HUES64 (cell line): ENCODE measurements around the gene FUT4.
"Not testable (repeated sequence)": the region's sequence is repeated elsewhere in the genome, so short reads cannot be mapped to it uniquely, and the experiment has no call there.

Experiments
- H3K27ac ChIP-seq: 2 replicates; pipeline ENCODE4 v1.7.0; 2013; ENCODE audit warnings: low read depth, low read length, inconsistent platforms
- H3K27me3 ChIP-seq: 2 replicates; pipeline ENCODE4 v1.6.1; 2013; ENCODE audit warnings: mild to moderate bottlenecking, low read length; ENCODE audit not compliant: insufficient read depth
- H3K36me3 ChIP-seq: 2 replicates; pipeline ENCODE4 v1.6.1; 2013; ENCODE audit warnings: mild to moderate bottlenecking, low read length; ENCODE audit not compliant: insufficient read depth
- H3K4me1 ChIP-seq: 2 replicates; pipeline ENCODE4 v1.6.1; 2013; ENCODE audit warnings: mild to moderate bottlenecking, low read length, moderate library complexity; ENCODE audit not compliant: insufficient read depth
- H3K4me3 ChIP-seq: 2 replicates; pipeline ENCODE4 v1.5.1; 2013; ENCODE audit warnings: mild to moderate bottlenecking, low read length, moderate library complexity
- H3K9ac ChIP-seq: 2 replicates; pipeline ENCODE4 v1.6.1; 2013; ENCODE audit warnings: mild to moderate bottlenecking, low read depth, low read length
- H3K9me3 ChIP-seq: 2 replicates; pipeline ENCODE4 v1.6.1; 2013; ENCODE audit warnings: low read depth, low read length; ENCODE audit not compliant: insufficient read depth
- WGBS: fragments of 150-250, 120-280 bp; methylation state at CpG from one replicate; pipeline ENCODE4 v1.1.7; 2013; ENCODE audit warnings: missing lambda C conversion rate; 5-methylcytosine and 5-hydroxymethylcytosine counted together

The FUT4 gene

DNA sequence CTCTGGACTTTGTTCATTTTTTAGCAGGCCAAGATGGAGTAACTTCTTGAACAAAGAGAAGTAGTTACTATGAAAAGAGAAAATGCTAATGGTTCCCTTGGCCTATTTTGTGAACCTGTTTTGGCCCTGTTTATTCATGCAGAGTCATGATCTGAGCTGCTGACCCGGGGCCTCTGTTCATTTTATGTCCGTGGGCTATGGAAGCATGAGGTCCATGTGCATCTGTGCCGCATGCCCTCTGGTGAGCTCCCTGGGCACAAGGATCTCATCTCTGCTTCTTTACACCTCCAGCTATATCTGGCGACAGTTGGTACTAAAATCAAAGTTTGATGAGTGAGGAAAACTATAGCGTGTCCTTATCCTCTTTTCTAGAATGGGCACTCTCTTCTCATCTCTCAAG lies 24.5 kb downstream of the FUT4 start:
- Histone ChIP-seq H3K27ac (no peak overlapping the region), H3K9me3 (no peaks in the 10 kb centered on the region), H3K4me3 (no peak overlapping the region), H3K9ac (no peak overlapping the region), H3K27me3 (no peaks in the 10 kb centered on the region), H3K36me3 (no peaks in the 10 kb centered on the region), H3K4me1 (peaks cover under 1% of the 10 kb centered on the region; the same call in 1 of the 2 replicates)
- WGBS: 96% methylated on average over 5 of the region's 5 CpGs

- no peaks in the 10 kb centered on the region for H3K9me3 ChIP-seq
- H3K27ac ChIP-seq: no peak overlapping the region
- no peaks in the 10 kb centered on the region for H3K4me1 ChIP-seq
- no peaks in the 10 kb centered on the region for H3K27me3 ChIP-seq
- no peaks in the 10 kb centered on the region for H3K36me3 ChIP-seq
- 85% methylated on average over 3 of the region's 4 CpGs for WGBS
- no peak overlapping the region for H3K9ac ChIP-seq
- no peak overlapping the region for H3K4me3 ChIP-seq
Observed at GRCh38 chr11:94568717-94569116, 25.0 kb downstream of the FUT4 start.

DNA sequence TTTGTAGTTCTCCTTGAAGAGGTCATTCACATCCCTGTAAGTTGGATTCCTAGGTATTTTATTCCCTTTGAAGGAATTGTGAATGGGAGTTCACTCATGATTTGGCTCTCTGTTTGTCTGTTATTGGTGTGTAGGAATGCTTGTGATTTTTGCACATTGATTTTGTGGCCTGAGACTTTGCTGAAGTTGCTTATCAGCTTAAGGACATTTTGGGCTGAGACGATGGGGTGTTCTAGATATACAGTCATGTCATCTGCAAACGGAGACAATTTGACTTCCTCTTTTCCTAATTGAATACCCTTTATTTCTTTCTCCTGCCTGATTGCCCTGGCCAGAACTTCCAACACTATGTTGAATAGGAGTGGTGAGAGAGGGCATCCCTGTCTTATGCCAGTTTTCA lies 29.3 kb downstream of the FUT4 start:
- 100% methylated on average over 1 of the region's 2 CpGs for WGBS
- H3K27ac ChIP-seq, H3K9ac ChIP-seq, H3K4me1 ChIP-seq, H3K27me3 ChIP-seq, H3K9me3 ChIP-seq, H3K4me3 ChIP-seq, H3K36me3 ChIP-seq: not testable (repeated sequence)

DNA sequence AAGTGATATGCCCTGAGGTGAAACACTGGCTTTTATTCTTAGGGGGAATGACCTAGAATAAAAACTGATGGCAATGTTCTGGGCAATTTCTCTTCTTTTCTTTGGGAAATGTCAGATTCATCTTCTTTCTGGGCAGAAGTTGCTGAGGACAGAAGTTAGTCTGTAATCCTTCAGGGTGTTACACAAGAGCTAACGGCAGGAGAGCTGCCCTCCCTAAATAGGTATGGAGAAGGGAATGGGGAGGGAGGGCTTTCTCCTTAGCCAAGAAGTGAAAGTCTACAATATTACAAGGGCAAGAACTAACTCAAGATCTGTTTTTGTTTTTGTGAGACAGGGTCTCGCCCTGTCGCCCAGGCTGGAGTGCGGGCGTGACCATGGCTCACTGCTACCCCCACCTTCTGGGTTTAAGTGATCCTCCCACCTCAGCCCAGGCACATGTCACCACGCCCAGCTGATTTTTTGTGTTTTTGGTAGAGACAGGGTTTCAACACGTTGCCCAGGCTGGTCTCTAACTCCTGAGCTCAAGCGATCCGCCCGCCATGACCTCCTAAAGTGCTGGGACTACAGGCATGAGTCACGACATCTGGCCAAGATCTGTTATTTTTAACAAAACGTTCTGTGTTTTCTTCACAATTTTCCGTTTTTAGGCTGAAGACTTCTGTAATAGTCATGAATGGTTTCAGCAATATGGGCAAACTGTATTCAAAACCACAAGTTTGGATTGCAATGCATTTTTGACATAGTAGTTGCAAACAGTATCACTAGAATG lies 30.7 kb downstream of the FUT4 start:
- 74% methylated on average over 13 of the region's 13 CpGs for WGBS
- Histone ChIP-seq H3K9me3 (no peaks in the 10 kb centered on the region), H3K27me3 (0 out of 2 replicates have a peak, but pooled peaks cover 2% of the 10 kb centered on the region), H3K36me3 (no peaks in the 10 kb centered on the region), H3K4me3 (no peak overlapping the region), H3K27ac (no peak overlapping the region), H3K4me1 (no peaks in the 10 kb centered on the region), H3K9ac (no peak overlapping the region)

- 94% methylated on average over 5 of the region's 5 CpGs for WGBS
Observed at GRCh38 chr11:94576306-94576705, 32.6 kb downstream of the FUT4 start.

DNA sequence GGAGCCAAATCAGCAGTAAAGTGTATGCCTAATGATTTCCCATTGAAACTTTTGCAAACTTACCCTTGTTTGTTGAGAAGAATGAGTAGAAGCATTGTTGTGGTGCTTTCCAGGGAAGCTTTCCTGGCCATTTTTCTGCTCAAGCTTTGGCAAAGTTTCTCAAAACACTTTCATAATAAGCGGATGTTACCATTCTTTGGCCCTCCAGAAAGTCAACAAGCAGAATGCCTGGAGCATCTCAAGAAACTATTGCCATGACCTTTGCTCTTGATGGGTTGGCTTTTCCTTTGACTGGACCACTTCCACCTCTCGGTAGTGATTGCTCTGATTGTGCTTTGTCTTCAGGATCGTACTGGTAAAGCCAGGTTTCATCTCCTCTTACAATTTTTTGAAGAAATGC lies 34.1 kb downstream of the FUT4 start:
- Histone ChIP-seq H3K4me1 (no peaks in the 10 kb centered on the region), H3K9ac (no peak overlapping the region), H3K36me3 (no peaks in the 10 kb centered on the region), H3K27me3 (0 out of 2 replicates have a peak, but pooled peaks cover 2% of the 10 kb centered on the region), H3K4me3 (no peak overlapping the region), H3K9me3 (no peaks in the 10 kb centered on the region), H3K27ac (no peak overlapping the region)
- 86% methylated on average over 3 of the region's 3 CpGs for WGBS

More at GRCh38 chr11:94576306-94576705, 32.6 kb downstream of the FUT4 start:
- Histone ChIP-seq H3K9me3 (no peaks in the 10 kb centered on the region), H3K4me1 (no peaks in the 10 kb centered on the region), H3K9ac (no peak overlapping the region), H3K27me3 (0 out of 2 replicates have a peak, but pooled peaks cover 2% of the 10 kb centered on the region), H3K36me3 (no peaks in the 10 kb centered on the region), H3K4me3 (no peak overlapping the region), H3K27ac (no peak overlapping the region)

GRCh38 chr11:94581926-94582325 lies 38.2 kb downstream of the FUT4 start:
- Histone ChIP-seq H3K9ac (no peak overlapping the region), H3K36me3 (no peaks in the 10 kb centered on the region), H3K4me3 (no peak overlapping the region), H3K4me1 (no peaks in the 10 kb centered on the region), H3K27ac (no peak overlapping the region), H3K9me3 (no peaks in the 10 kb centered on the region), H3K27me3 (no peaks in the 10 kb centered on the region)
- WGBS: 86% methylated on average over 1 of the region's 1 CpG

DNA sequence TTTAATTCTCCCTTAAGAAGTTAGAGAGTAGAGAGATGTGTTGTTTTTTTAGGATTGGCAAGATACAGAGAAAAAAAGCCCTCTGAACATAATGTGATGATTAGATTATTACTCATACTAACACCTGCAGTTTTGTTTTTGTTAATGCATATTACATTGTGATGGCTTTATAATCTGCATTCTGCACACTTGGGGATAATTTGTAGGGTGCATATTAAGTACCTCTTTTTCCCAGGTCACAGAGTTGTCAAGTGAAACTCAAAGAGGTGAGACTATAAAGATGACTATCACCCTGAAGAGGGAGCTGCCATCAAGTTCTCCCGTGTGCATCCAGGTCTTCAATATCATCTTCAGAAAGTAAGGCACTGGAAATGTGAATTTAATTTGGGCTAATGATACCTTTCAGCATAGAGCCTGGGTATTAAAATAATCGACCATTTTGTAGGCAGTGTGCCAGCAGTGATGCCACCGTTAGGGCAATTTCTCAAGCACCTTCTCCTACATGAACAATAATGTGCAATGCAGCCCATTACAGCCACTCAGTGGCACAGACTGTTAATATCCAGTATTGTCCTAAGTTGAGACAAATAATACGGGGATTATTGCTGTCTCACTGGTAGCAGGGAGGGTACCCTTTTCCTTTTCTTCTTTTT lies 39.6 kb downstream of the FUT4 start:
- Histone ChIP-seq H3K9ac (no peak overlapping the region), H3K4me1 (peaks cover 4% of the 10 kb centered on the region; the same call in 1 of the 2 replicates), H3K9me3 (no peaks in the 10 kb centered on the region), H3K4me3 (no peak overlapping the region), H3K27ac (no peak overlapping the region), H3K36me3 (no peaks in the 10 kb centered on the region), H3K27me3 (no peaks in the 10 kb centered on the region)
- WGBS: 88% methylated on average over 4 of the region's 4 CpGs

DNA sequence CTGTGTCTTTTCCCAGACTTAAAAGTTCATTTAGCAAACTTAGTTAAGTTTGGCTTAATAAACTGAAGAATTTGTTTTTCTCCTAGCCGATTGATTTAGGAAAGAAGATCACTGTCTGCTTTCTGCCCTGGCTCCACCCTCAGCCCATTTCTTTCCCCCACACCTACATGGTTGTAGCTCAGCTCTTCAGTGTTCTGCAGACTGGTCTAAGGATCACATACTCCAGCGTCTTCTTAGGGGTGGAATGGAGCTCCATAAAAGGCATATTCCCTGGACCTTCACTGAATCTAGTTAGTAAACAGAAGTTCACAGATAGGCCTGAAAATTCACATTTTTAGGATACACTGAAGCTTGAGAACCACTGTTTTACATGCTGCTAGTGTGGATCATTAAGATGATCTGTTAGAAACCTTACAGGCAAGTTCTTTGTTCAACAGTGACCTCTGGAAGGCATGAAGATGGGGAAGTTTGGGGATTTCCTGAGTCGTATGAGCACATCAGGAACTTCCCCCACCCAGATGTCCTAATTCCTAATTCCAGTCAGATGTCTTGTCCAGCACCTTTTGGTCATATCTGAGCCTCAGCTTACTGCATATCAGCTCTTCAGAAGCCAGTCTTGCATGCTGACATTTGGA lies 40.3 kb downstream of the FUT4 start:
- Histone ChIP-seq H3K4me3 (no peak overlapping the region), H3K36me3 (no peaks in the 10 kb centered on the region), H3K27me3 (no peaks in the 10 kb centered on the region), H3K27ac (no peak overlapping the region), H3K9ac (no peak overlapping the region), H3K4me1 (peaks cover 4% of the 10 kb centered on the region; the same call in 1 of the 2 replicates), H3K9me3 (no peaks in the 10 kb centered on the region)
- WGBS: 96% methylated on average over 3 of the region's 3 CpGs

- WGBS: 98% methylated on average over 5 of the region's 5 CpGs
- no peak overlapping the region for H3K27ac ChIP-seq
Observed at GRCh38 chr11:94584978-94585377, 41.3 kb downstream of the FUT4 start.

GRCh38 chr11:94585399-94585798 lies 41.7 kb downstream of the FUT4 start:
- H3K27ac ChIP-seq: no peak overlapping the region
- peaks cover 4% of the 10 kb centered on the region; the same call in 1 of the 2 replicates for H3K4me1 ChIP-seq
- 96% methylated on average over 2 of the region's 3 CpGs for WGBS
- H3K4me3 ChIP-seq: no peak overlapping the region
- no peaks in the 10 kb centered on the region for H3K27me3 ChIP-seq
- no peak overlapping the region for H3K9ac ChIP-seq
- H3K9me3 ChIP-seq: no peaks in the 10 kb centered on the region
- H3K36me3 ChIP-seq: no peaks in the 10 kb centered on the region

More at GRCh38 chr11:94584978-94585377, 41.3 kb downstream of the FUT4 start:
- H3K9ac ChIP-seq: no peak overlapping the region
- H3K4me3 ChIP-seq: no peak overlapping the region
- no peaks in the 10 kb centered on the region for H3K27me3 ChIP-seq
- H3K36me3 ChIP-seq: no peaks in the 10 kb centered on the region
- H3K4me1 ChIP-seq: peaks cover 4% of the 10 kb centered on the region; the same call in 1 of the 2 replicates
- H3K9me3 ChIP-seq: no peaks in the 10 kb centered on the region
